Lower leg skin (tissue), 4 donors: ENCODE data around the gene ZCCHC4. TPM values are rescaled to one million over a fixed set of nuclear protein-coding genes. Genes with fewer than 3 reads are reported as not detected.

ENCODE experiments used
- DNase-seq, 2 donors: peaks; one replicate each; pipeline ENCODE4 v3.0.0-alpha.2; 2019; ENCODE audit warnings: low spot score in 2 of 2
- H3K4me3 ChIP-seq: fragments of 200-600 bp; sonication (generic); 2 replicates; pipeline ENCODE4 v1.5.1; 2017; ENCODE audit warnings: mild to moderate bottlenecking, low read depth; ENCODE audit not compliant: poor library complexity, severe bottlenecking
- CTCF ChIP-seq, 3 donors: fragments of 450-650 bp; IDR thresholded peaks; one replicate each; pipeline ENCODE4 v1.5.1; 2016; ENCODE audit warnings: antibody characterized with exemption in 3 of 3, mild to moderate bottlenecking in 3 of 3, moderate library complexity in 2 of 3
- POLR2A ChIP-seq, 2 donors: fragments of 450-650 bp; IDR thresholded peaks; one replicate each; pipeline ENCODE4 v1.6.1; 2016 to 2017; ENCODE audit warnings: antibody characterized with exemption in 2 of 2, mild to moderate bottlenecking in 1 of 2, moderate library complexity in 1 of 2
- WGBS, 2 donors: methylation state at CpG; one replicate each; pipeline ENCODE4 v1.1.5; 2018; 5-methylcytosine and 5-hydroxymethylcytosine counted together
- intact Hi-C: fragments of 100-400 bp; cut with DNase I; formaldehyde crosslinking; loops from one replicate; pipeline ENCODE4 v1.15.0; 2023; ENCODE audit warnings: low total_unique reads
- total RNA-seq, 4 donors: library from RNA; depleted of rRNA; stranded (reverse); fragments of >200 nt; gene quantifications; one replicate each; pipeline ENCODE4 v1.1.0, GENCODE V29; 2016

Gene ZCCHC4
- total RNA-seq, 4 donors from 2014 or later: 5.7 to 13.7 (median 10.6) TPM

GRCh38 chr4:25290490-25291067 is 22.0 kb upstream of the ZCCHC4 start:
- intact Hi-C loops: no loop called here
- TF ChIP-seq CTCF (IDR thresholded peaks at IDR 0.05) (no peak), POLR2A (IDR thresholded peaks at IDR 0.05) (no peak)
- 85 to 90% methylated on average over 11 of the region's 11 CpGs for WGBS, 2 donors
- no peak overlapping the region for H3K4me3 ChIP-seq
- DNase-seq: no peak

GRCh38 chr4:25291158-25291733 is 21.3 kb upstream of the ZCCHC4 start:
- TF ChIP-seq CTCF (IDR thresholded peaks at IDR 0.05) (no peak), POLR2A (IDR thresholded peaks at IDR 0.05) (no peak)
- DNase-seq: no peak
- 85 to 92% methylated on average over 12 of the region's 12 CpGs for WGBS, 2 donors
- H3K4me3 ChIP-seq: no peak overlapping the region
- intact Hi-C loops: no loop called here

DNA sequence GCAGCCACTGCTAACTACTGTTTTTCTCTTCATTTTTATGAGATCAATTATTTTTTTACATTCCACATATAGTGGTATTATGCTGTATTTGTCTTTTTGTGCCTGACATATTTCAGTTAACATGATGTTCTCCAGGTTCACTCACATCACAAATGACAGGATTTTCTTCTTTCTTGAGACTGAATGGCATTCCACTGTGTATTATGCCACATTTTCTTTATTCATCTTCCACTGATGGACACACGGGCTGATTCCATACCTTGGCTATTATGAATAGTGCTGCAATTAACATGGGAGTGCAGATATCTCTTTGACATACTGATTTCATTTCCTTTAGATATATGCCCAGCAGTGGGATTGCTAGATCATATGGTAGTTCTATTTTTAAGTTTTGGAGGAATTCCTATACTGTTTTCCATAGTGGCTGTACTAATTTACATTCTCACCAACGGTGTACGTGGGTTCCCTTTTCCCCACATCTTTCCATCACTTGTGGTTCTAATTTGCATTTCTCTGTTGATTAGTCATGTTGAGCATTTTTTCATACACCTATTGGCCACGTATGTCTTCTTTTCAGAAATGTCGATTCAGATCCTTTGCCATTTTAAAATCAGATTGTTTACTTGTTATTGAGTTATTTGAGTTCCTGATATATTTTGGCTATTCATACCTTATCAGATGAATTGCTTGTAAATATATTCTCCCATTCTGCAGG is 14.9 kb upstream of the ZCCHC4 start:
- H3K4me3 ChIP-seq: no peak overlapping the region
- 75 to 83% methylated on average over 5 of the region's 5 CpGs for WGBS, 2 donors
- intact Hi-C loops: no loop called here
- TF ChIP-seq POLR2A (IDR thresholded peaks at IDR 0.05): no peak
- TF ChIP-seq CTCF (IDR thresholded peaks at IDR 0.05): no peak
- DNase-seq: no peak

- intact Hi-C loops: loop anchor here (10.0 kb wide), 1 partner anchor 65 kb away; the partner anchor contains the start of gene PI4K2B
- no peak overlapping the region for H3K4me3 ChIP-seq
- DNase-seq: peak in 1 of 2 donors; percentile 25
- 31 to 37% methylated on average over 10 of the region's 10 CpGs for WGBS, 2 donors
- TF ChIP-seq CTCF (IDR thresholded peaks at IDR 0.05) (no peak), POLR2A (IDR thresholded peaks at IDR 0.05) (no peak)
Observed at GRCh38 chr4:25299476-25300203, 12.9 kb upstream of the ZCCHC4 start.

GRCh38 chr4:25301471-25301870 is 11.1 kb upstream of the ZCCHC4 start:
- no peak overlapping the region for H3K4me3 ChIP-seq
- intact Hi-C loops: loop anchor here (10.0 kb wide), 1 partner anchor 67 kb away; the partner anchor contains the start of gene PI4K2B
- DNase-seq: no peak
- TF ChIP-seq CTCF (IDR thresholded peaks at IDR 0.05) (no peak), POLR2A (IDR thresholded peaks at IDR 0.05) (no peak)
- WGBS, 2 donors: 76 to 80% methylated on average over 4 of the region's 4 CpGs
